RCC 7860 (cell line): ENCODE measurements around the gene CYB5R2.

Source experiments
- DNase-seq: peaks from one replicate; pipeline ENCODE4 v3.0.0-alpha.2; 2015; ENCODE audit warnings: low spot score
- FAIRE-seq: peaks from 2 replicates; lab custom pipeline; 2012; peaks lifted over from hg19 to GRCh38; lab: Jason Lieb, UNC

CYB5R2 gene

DNA sequence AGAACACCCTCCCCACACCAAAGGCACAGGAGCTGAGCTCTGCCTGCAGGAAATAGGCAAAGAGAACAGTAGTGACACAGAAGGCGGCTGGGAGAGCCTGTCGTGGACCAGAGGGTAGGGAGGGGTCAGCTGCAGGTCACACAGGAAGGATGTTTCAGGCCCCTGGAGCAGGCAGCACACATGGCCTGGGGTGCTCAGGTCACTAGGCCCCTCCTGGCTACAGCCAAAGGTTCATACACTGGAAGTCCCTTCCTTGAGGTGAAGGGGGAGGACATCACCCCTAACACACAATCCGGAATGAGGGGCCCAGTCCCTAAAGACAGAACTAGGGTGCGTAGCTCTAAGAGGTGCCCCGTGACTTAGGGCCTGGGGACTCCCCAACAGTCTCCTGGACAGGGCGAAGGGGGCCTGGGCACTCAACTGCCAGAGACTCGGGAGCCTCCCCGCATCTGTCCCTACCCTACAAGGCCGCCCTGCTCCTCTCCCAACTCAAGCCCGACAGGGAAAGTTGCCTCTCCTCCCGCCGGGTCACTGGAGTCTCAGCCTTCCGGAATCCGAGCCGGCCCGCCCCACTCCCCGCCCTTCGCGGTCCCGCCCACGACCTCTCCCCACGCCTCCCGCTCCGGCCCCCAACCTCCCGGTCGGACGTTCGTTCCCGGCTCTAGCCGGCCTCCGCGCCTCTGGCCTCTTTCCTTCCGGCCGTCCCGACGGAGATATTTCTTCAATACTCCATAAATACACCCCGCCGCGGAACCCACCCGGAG, at the start of gene CYB5R2:
CYB5R2 (minus strand) TSS at position 541 of the 764 bp plus-strand sequence. CDS start 675 bp downstream, outside the sequence.
- FAIRE-seq: no peak
- no peak for DNase-seq

GRCh38 chr11:7714786-7715185, 41.5 kb upstream of the CYB5R2 start:
- DNase-seq (no peak), FAIRE-seq (no peak)

- FAIRE-seq: no peak
Measured at GRCh38 chr11:7706377-7706776, 33.1 kb upstream of the CYB5R2 start, which contains the start of gene OVCH2. OVCH2 (minus strand) TSS chr11:7706477; CDS start chr11:7706394, 83 bp downstream.

GRCh38 chr11:7703740-7704139, 30.4 kb upstream of the CYB5R2 start:
- FAIRE-seq (no peak), DNase-seq (no peak)

More at GRCh38 chr11:7706377-7706776, 33.1 kb upstream of the CYB5R2 start, which contains the start of gene OVCH2:
- no peak for DNase-seq

DNA sequence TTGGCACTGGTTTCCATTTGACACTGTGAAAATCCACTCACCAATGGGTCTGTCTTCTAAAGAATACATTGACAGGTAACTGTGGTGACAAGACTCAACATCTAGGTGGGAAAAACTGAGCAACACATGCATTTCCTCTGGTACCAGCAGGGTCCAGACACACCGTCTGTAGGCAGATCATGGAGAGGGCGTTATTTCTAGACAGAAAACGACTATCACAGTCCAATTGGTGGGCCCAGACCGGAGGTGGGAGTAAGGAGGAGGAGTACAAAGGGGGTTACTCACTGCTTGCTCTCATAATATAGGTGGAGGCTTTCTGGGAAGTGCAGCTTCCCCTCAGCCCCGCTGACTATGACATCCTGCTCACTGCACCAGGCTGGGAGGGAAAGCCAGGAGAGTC, 23.1 kb upstream of the CYB5R2 start:
- no peak for DNase-seq
- FAIRE-seq: no peak

DNA sequence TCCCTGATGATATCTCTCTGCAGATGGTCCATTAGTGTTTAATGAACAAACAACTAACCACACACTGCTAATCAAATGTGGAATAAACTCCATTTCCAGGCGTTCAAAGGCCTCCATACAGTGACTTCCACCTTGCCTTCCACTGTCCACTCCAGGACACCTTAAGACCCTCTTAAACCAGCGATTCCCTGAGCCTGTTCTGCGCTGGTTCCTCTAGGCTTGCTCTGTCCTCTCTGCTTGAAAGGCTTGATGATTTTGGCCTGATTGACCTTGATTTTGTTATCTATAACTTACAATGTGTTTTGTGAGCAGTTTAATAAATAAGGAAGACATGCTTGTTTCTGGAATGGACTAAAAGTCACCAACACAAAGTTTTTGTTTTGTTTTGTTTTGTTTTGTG, 20.9 kb upstream of the CYB5R2 start:
- FAIRE-seq (no peak), DNase-seq (no peak)

DNA sequence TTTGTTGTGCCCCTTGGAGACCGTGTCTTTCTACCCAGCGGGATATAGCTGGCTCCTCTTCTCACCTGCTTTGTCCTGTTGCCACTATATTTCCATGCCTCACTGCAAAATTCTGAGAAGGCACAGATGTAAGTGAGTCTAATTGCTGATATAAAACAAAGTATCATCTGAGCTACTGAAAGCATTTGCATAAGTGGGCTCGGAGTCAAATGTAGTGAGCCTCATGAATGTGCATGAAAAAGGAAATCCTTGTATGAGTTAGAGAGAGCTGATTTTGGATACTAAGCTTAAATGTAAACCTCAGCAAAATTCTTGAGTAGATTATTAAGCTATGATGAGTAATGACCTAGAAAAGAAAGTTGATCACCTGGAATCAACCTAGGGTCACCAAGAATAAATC, 19.1 kb upstream of the CYB5R2 start:
- DNase-seq: no peak
- FAIRE-seq: no peak

DNA sequence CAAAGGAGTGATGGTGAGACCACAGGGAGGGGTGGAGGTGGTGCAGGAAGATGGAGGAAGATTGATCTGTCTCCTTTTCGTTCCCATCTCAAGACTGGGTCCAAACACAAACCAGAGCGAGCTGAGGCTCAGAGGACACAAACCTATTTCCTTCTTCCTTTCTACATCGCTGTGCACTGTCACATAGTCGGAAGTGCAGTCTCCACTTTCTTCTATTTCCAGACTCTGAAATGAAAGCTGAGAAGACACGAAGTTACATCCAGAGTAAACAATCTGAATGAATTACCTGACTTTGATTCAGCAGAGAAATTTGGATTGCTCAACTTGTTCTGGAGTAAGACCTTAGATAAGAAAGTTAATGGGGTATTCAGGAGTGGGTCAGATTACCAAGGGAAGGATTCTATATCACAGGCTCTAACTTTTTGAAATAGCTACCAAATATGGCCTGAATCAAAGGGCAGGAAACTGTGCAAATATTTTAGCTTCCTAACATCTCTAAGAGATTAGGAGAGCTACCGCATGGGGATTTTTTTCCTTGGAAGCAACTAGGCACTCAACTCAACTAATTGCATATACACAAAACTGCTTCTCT, 18.6 kb upstream of the CYB5R2 start:
- FAIRE-seq (no peak), DNase-seq (no peak)

DNA sequence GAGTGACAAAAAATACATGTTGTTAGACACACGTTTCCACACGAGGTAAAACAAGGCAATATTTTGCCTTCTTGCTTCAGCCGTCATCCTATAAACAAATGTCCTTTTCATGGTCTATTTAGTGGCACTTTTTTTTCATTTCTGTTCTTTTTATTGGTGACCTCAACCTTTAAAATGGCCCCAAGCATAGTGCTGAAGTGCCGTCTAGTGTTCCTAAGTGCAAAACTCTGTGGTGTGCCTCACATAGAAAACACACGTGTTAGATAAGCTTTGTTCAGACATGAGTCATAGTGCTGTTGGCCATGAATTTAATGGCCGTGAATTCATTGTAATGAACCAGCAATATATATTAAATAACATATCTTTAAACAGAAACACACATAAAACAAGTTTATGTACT, 17.3 kb upstream of the CYB5R2 start:
- FAIRE-seq (no peak), DNase-seq (no peak)

GRCh38 chr11:7689239-7689638, 15.9 kb upstream of the CYB5R2 start:
- FAIRE-seq (no peak), DNase-seq (no peak)

DNA sequence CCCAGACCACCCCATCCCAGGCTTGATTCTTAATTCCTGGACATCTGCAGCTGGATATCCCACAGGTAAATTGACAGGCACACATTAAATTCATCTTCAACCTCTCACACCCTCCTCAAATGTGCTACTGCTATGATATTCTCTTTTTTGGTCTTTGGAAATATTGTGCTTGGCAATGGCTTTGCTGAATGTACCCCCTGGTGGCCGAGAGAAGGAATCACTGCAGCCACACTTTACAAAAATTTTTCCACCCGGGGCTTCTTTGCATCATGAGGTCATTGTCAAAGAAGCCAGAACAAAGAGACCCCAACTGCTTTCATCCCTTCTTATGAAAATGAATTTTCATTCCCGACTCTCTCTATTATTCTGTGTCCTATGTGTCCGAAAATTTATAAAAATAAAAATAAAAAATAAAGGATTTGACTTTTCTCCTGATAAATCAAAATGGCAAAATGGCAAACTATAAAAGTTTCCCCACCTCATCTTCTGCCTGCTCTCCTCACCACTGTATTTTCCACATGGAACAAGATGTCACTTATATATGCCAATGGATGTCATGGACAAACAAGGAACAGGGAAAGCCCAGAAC, 15.0 kb upstream of the CYB5R2 start:
- FAIRE-seq (no peak), DNase-seq (no peak)

DNA sequence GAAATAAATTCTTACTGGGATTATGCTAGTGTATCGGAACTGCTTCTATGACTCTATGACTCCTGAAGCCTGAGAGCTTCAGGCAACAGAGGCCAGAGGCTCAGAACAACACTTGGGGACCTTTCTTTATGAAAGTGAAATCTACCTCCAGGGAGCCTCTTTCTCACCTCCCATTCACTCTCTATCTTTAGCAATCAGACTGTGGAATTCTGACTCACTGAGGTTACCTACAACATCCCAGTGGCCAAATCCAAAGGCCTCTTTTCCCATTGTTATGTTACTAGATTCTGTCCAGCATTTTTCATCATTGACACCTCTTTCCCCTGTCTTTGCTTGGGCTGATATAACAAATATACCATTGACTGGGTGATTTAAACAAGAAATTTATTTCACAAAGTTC, 14.1 kb upstream of the CYB5R2 start:
- FAIRE-seq: no peak

GRCh38 chr11:7686761-7687160, 13.5 kb upstream of the CYB5R2 start:
- FAIRE-seq: no peak
- no peak for DNase-seq

More for the DNA sequence above, 14.1 kb upstream of the CYB5R2 start:
- no peak for DNase-seq

DNA sequence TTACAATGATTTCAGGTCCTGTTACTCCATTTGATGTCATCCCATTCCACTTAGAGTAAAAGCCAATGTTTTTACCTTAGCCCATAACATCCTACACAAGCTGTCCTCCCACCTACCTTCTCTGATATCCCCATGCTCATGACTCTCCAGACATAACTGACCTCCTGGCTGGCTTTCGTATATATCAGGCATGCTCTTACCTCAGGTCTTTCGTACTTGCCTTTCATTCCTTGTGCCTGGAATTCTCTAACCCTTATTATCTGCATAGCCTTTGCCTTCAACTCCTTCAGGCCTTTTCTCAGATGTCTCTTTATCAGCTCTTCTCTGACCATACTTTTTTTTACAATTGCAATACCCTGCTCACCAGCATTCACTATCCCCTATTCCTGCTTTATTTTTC, 10.3 kb upstream of the CYB5R2 start:
- DNase-seq (no peak), FAIRE-seq (no peak)

DNA sequence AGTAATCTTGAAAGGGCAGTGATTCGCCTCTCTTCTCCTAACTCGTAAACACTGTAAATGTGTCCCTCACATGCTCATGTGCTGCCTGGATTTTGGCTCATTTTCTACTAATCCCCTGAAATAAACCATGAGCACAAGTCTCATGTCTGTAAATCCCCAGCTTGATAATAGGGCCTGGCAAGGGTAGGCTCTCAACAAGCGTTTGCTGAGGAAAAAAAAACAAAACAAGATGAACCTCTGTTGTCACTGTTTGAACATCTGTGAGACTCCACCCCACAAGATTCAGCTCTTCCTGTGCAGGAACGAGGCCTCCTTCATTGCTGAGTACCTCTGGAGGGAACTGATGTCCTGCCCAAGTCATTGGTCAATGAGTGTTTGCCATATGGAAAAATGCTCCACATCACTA, 4.5 kb upstream of the CYB5R2 start:
- no peak for FAIRE-seq

DNA sequence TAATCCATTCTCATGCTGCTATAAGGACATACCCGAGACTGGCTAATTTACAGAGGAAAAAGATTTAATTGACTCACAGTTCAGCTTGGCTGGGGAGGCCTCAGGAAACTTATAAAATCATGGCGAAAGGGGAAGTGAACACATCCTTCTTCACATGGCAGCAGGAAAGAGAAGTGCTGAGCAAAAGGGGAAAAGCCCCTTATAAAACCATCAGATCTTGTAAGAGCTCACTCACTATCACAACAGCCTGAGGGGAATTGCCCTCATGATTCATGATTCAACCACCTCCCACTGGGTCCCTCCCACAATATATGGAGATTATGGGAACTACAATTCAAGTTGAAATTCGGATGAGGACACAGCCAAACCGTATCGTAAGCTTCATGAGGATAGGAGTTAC, 3.8 kb upstream of the CYB5R2 start:
- DNase-seq (no peak), FAIRE-seq (no peak)

More for the DNA sequence above, 4.5 kb upstream of the CYB5R2 start:
- no peak for DNase-seq

GRCh38 chr11:7675631-7676030, 2.3 kb upstream of the CYB5R2 start:
- FAIRE-seq (no peak), DNase-seq (no peak)

- no peak for DNase-seq
- FAIRE-seq: no peak
Measured at GRCh38 chr11:7673724-7674434, 579 bp upstream of the CYB5R2 start.

GRCh38 chr11:7672276-7672959, 882 bp downstream of the CYB5R2 start:
- FAIRE-seq (no peak), DNase-seq (no peak)

GRCh38 chr11:7671347-7672215, 1.7 kb downstream of the CYB5R2 start:
- DNase-seq: no peak
- FAIRE-seq: no peak
